SHP77 treated with DMSO at 0.1 percent for 48 hours (cell line): Measurements from ENCODE around the gene ARMH1.
"Not testable (repeated sequence)": the region's sequence is repeated elsewhere in the genome, so short reads cannot be mapped to it uniquely, and the experiment has no call there.

Source experiments
- DNase-seq: peaks from one replicate; lab custom pipeline; 2025; lab: John Stamatoyannopoulos, UW

The ARMH1 gene

GRCh38 chr1:44644806-44645205, 29.7 kb upstream of the ARMH1 start:
- no peak for DNase-seq

- peak; percentile 70 for DNase-seq
Observed at GRCh38 chr1:44645476-44646244, 28.9 kb upstream of the ARMH1 start.

- peak; percentile 70 for DNase-seq
Observed at GRCh38 chr1:44646261-44647110, 28.0 kb upstream of the ARMH1 start.

GRCh38 chr1:44647896-44648295, 26.6 kb upstream of the ARMH1 start:
- DNase-seq, result no peak

- no peak for DNase-seq
Observed at GRCh38 chr1:44648529-44649250, 25.8 kb upstream of the ARMH1 start.

GRCh38 chr1:44649788-44650158, 24.7 kb upstream of the ARMH1 start:
- no peak for DNase-seq

- DNase-seq, result no peak
Observed at GRCh38 chr1:44650159-44650831, 24.2 kb upstream of the ARMH1 start.

GRCh38 chr1:44651069-44651468, 23.4 kb upstream of the ARMH1 start:
- DNase-seq, result no peak

GRCh38 chr1:44652445-44653106, 21.9 kb upstream of the ARMH1 start:
- DNase-seq, result no peak

GRCh38 chr1:44653107-44653964, 21.2 kb upstream of the ARMH1 start:
- no peak for DNase-seq

GRCh38 chr1:44654621-44655187, 19.8 kb upstream of the ARMH1 start:
- DNase-seq, result no peak

- DNase-seq, result peak; percentile 3
Observed at GRCh38 chr1:44655609-44656008, 18.9 kb upstream of the ARMH1 start.

- no peak for DNase-seq
Observed at GRCh38 chr1:44659566-44659965, 14.9 kb upstream of the ARMH1 start.

- peak; percentile 68 for DNase-seq
Observed at GRCh38 chr1:44660176-44660575, 14.3 kb upstream of the ARMH1 start.

GRCh38 chr1:44661781-44662682, 12.5 kb upstream of the ARMH1 start:
- no peak for DNase-seq

GRCh38 chr1:44662683-44663030, 11.9 kb upstream of the ARMH1 start:
- DNase-seq, result no peak

GRCh38 chr1:44663417-44663816, 11.1 kb upstream of the ARMH1 start:
- DNase-seq, result no peak

- no peak for DNase-seq
Observed at GRCh38 chr1:44664730-44665370, 9.7 kb upstream of the ARMH1 start.

GRCh38 chr1:44666719-44667118, 7.8 kb upstream of the ARMH1 start:
- DNase-seq, result not testable (repeated sequence)
